GM23338 (cell line): ENCODE data around the gene CYP3A5. TPM values are rescaled to one million over a fixed set of nuclear protein-coding genes. Genes with fewer than 3 reads are reported as not detected.

Source experiments
- ATAC-seq: fragments of 200-7000 bp; cut with Tn5 transposase; 3 replicates; pipeline ENCODE4 v1.9.1; 2020
- DNase-seq: peaks from one replicate; pipeline ENCODE4 v3.0.0-alpha.2; 2015; ENCODE audit warnings: low spot score
- H2AFZ ChIP-seq: fragments of 200-600 bp; sonication (generic); 2 replicates; pipeline ENCODE4 v1.8.0; 2016; ENCODE audit warnings: antibody characterized with exemption, mild to moderate bottlenecking, moderate library complexity
- H3F3A ChIP-seq: fragments of 200-600 bp; sonication (generic); replicated peaks from 2 replicates; pipeline ENCODE4 v1.8.0; 2017; ENCODE audit warnings: antibody characterized with exemption, mixed run types, low read depth
- H3K27ac ChIP-seq: fragments of 200-600 bp; sonication (generic); 2 replicates; pipeline ENCODE4 v1.6.1; 2016; ENCODE audit warnings: low read depth
- H3K27me3 ChIP-seq: fragments of 200-600 bp; sonication (generic); 2 replicates; pipeline ENCODE4 v1.8.0; 2016; ENCODE audit warnings: mild to moderate bottlenecking, mixed run types, moderate library complexity; ENCODE audit not compliant: insufficient read depth
- H3K36me3 ChIP-seq: fragments of 200-600 bp; sonication (generic); 2 replicates; pipeline ENCODE4 v1.8.0; 2016; ENCODE audit warnings: mild to moderate bottlenecking; ENCODE audit not compliant: insufficient read depth
- H3K4me1 ChIP-seq: fragments of 200-600 bp; sonication (generic); 2 replicates; pipeline ENCODE4 v1.8.0; 2016; ENCODE audit warnings: mild to moderate bottlenecking, moderate library complexity; ENCODE audit not compliant: insufficient read depth
- H3K4me2 ChIP-seq: fragments of 200-600 bp; sonication (generic); 2 replicates; pipeline ENCODE4 v1.7.1; 2017; ENCODE audit warnings: mixed run types
- H3K4me3 ChIP-seq: fragments of 200-600 bp; sonication (generic); 2 replicates; pipeline ENCODE4 v1.6.1; 2016; ENCODE audit warnings: mixed run types
- H3K79me2 ChIP-seq: fragments of 200-600 bp; sonication (generic); replicated peaks from 2 replicates; pipeline ENCODE4 v1.8.0; 2017; ENCODE audit warnings: mild to moderate bottlenecking; ENCODE audit not compliant: insufficient read depth
- H3K9me2 ChIP-seq: fragments of 200-600 bp; sonication (generic); 2 replicates; pipeline ENCODE4 v1.8.0; 2017; ENCODE audit not compliant: insufficient read depth
- H4K20me1 ChIP-seq: fragments of 200-600 bp; sonication (generic); replicated peaks from 2 replicates; pipeline ENCODE4 v1.8.0; 2017; ENCODE audit warnings: mild to moderate bottlenecking; ENCODE audit not compliant: insufficient read depth
- H3K27ac Mint-ChIP-seq: 2 replicates; pipeline ENCODE4 v1.8.0; 2020; ENCODE audit warnings: inconsistent platforms, mild to moderate bottlenecking, moderate library complexity, mixed read lengths
- H3K27me3 Mint-ChIP-seq: 3 replicates; pipeline ENCODE4 v1.8.0; 2022; ENCODE audit warnings: low read depth, mild to moderate bottlenecking, moderate library complexity, mixed read lengths, inconsistent platforms; ENCODE audit not compliant: insufficient read depth, poor library complexity
- H3K36me3 Mint-ChIP-seq: 3 replicates; pipeline ENCODE4 v1.8.0; 2021; ENCODE audit warnings: low read depth, mild to moderate bottlenecking, inconsistent platforms, moderate library complexity, mixed read lengths
- H3K4me1 Mint-ChIP-seq: 3 replicates; pipeline ENCODE4 v1.8.0; 2020; ENCODE audit warnings: mild to moderate bottlenecking, inconsistent platforms, mixed read lengths
- H3K4me3 Mint-ChIP-seq: 3 replicates; pipeline ENCODE4 v1.8.0; 2021; ENCODE audit warnings: moderate library complexity, mild to moderate bottlenecking, inconsistent platforms, mixed read lengths
- H3K9me3 Mint-ChIP-seq: 3 replicates; pipeline ENCODE4 v1.8.0; 2020; ENCODE audit warnings: moderate library complexity, mild to moderate bottlenecking, inconsistent platforms, mixed read lengths
- EZH2 ChIP-seq: fragments of 200-600 bp; sonication (generic); IDR thresholded peaks from one replicate; pipeline ENCODE4 v1.8.0; 2017; ENCODE audit warnings: antibody characterized with exemption, mild to moderate bottlenecking, low read depth; ENCODE audit not compliant: unreplicated experiment
- EZH2phosphoT487 ChIP-seq: fragments of 200-600 bp; sonication (generic); IDR thresholded peaks from one replicate; pipeline ENCODE4 v1.8.1; 2018; ENCODE audit warnings: antibody characterized with exemption; ENCODE audit not compliant: unreplicated experiment
- JUNB ChIP-seq: IDR thresholded peaks from one replicate; pipeline ENCODE4 v1.6.1; 2016; ENCODE audit warnings: antibody characterized with exemption; ENCODE audit not compliant: unreplicated experiment
- NANOG ChIP-seq: IDR thresholded peaks from 2 replicates; pipeline ENCODE4 v1.6.1; 2016; ENCODE audit warnings: antibody characterized with exemption, borderline replicate concordance
- POLR2AphosphoS5 ChIP-seq: IDR thresholded peaks from 2 replicates; pipeline ENCODE4 v1.6.1; 2016; ENCODE audit warnings: antibody characterized with exemption, low read depth
- REST ChIP-seq: IDR thresholded peaks from one replicate; pipeline ENCODE4 v1.6.1; 2018; ENCODE audit warnings: antibody characterized with exemption; ENCODE audit not compliant: unreplicated experiment
- STAT1 ChIP-seq: IDR thresholded peaks from one replicate; pipeline ENCODE4 v1.6.1; 2016; ENCODE audit warnings: antibody characterized with exemption; ENCODE audit not compliant: unreplicated experiment
- ZNF331 ChIP-seq: fragments of 250-450 bp; sonication (Bioruptor Pico); IDR thresholded peaks from 2 replicates; pipeline ENCODE4 v1.5.0; 2020; ENCODE audit warnings: low read depth, mild to moderate bottlenecking, moderate library complexity
- polyA plus RNA-seq: library from polyadenylated mRNA; unstranded; fragments of >200 nt; fragmentation: Nextera tagmentation; extraction: Ambion mirVana; gene quantifications from 2 replicates; pipeline ENCODE4 v1.2.1, GENCODE V29; 2016
- total RNA-seq: library from RNA; depleted of rRNA; stranded (reverse); fragments of >200 nt; shearing (Covaris generic); gene quantifications from 2 replicates; pipeline ENCODE4 v1.2.3, GENCODE V29; 2014
- TF ChIP-seq, protein P1 (sequence below): IDR thresholded peaks from 2 replicates; pipeline ENCODE4 v1.6.1; 2016; ENCODE audit warnings: antibody characterized with exemption
- TF ChIP-seq, protein P2 (sequence below), 2 experiments: fragments of 200-600 bp in 1 of 2; sonication (generic) in 1 of 2; conservative IDR thresholded peaks; 2 replicates each; pipeline versions ENCODE4 v1.5.1 to v1.6.1; 2016 to 2017; ENCODE audit warnings: antibody characterized with exemption in 2 of 2, low read depth in 2 of 2, mild to moderate bottlenecking in 2 of 2, moderate library complexity in 1 of 2

CYP3A5 gene
- total and polyA plus RNA-seq, 2 experiments from 2014 or later, result 1.2 TPM; not detected in 1

DNA sequence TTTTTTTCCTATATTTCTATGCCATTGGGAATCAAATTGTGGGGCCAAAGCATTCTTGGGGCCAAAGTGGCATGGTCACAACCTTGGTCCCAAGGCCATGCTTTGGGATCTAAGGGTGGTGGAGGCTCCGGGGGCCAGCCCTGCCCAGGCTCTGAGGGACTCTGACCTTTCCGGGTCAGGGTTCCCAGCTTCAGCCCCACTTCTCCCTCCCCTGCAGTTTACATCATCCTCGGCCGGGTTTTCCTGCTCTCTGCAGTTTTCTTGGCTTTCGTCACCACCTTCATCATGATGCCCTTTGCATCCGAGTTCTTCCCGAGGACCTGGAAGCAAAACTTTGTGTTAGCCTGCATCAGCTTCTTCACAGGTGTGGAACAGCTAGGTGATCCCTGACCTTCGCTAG lies 73.3 kb downstream of the CYP3A5 start:
- DNase-seq (no peak), ATAC-seq (no peak)
- no peaks in the 10 kb centered on the region for H3K9me3 Mint-ChIP-seq
- H3K27me3 Mint-ChIP-seq, result peaks cover 1% of the 10 kb centered on the region
- no peaks in the 10 kb centered on the region for H3F3A ChIP-seq
- H4K20me1 ChIP-seq, result no peaks in the 10 kb centered on the region
- H2AFZ ChIP-seq, result no peak overlapping the region
- H3K27me3 ChIP-seq, result no peaks in the 10 kb centered on the region
- no peak overlapping the region for H3K4me3 Mint-ChIP-seq
- no peaks in the 10 kb centered on the region for H3K4me1 ChIP-seq
- no peak overlapping the region for H3K27ac ChIP-seq
- H3K79me2 ChIP-seq, result no peaks in the 10 kb centered on the region
- no peak overlapping the region for H3K4me2 ChIP-seq
- H3K36me3 ChIP-seq, result no peaks in the 10 kb centered on the region
- no peaks in the 10 kb centered on the region for H3K4me1 Mint-ChIP-seq
- TF ChIP-seq REST, result no peak
- TF ChIP-seq EZH2, result no peak
- no peak for TF ChIP-seq EZH2phosphoT487
- TF ChIP-seq STAT1, result no peak
- TF ChIP-seq, protein P1, sequence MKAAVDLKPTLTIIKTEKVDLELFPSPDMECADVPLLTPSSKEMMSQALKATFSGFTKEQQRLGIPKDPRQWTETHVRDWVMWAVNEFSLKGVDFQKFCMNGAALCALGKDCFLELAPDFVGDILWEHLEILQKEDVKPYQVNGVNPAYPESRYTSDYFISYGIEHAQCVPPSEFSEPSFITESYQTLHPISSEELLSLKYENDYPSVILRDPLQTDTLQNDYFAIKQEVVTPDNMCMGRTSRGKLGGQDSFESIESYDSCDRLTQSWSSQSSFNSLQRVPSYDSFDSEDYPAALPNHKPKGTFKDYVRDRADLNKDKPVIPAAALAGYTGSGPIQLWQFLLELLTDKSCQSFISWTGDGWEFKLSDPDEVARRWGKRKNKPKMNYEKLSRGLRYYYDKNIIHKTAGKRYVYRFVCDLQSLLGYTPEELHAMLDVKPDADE, result no peak
- no peak for TF ChIP-seq NANOG
- no peak for TF ChIP-seq JUNB
- no peak for TF ChIP-seq POLR2AphosphoS5
- TF ChIP-seq ZNF331, result no peak
- TF ChIP-seq, protein P2, sequence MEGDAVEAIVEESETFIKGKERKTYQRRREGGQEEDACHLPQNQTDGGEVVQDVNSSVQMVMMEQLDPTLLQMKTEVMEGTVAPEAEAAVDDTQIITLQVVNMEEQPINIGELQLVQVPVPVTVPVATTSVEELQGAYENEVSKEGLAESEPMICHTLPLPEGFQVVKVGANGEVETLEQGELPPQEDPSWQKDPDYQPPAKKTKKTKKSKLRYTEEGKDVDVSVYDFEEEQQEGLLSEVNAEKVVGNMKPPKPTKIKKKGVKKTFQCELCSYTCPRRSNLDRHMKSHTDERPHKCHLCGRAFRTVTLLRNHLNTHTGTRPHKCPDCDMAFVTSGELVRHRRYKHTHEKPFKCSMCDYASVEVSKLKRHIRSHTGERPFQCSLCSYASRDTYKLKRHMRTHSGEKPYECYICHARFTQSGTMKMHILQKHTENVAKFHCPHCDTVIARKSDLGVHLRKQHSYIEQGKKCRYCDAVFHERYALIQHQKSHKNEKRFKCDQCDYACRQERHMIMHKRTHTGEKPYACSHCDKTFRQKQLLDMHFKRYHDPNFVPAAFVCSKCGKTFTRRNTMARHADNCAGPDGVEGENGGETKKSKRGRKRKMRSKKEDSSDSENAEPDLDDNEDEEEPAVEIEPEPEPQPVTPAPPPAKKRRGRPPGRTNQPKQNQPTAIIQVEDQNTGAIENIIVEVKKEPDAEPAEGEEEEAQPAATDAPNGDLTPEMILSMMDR (conservative IDR thresholded peaks at IDR 0.05; ENCODE audit: low read depth in 2 of 2), result no peak
- H3K9me2 ChIP-seq, result no peaks in the 10 kb centered on the region
- no peak overlapping the region for H3K27ac Mint-ChIP-seq
- no peaks in the 10 kb centered on the region; the same call in 2 of the 3 replicates for H3K36me3 Mint-ChIP-seq
- H3K4me3 ChIP-seq, result no peak overlapping the region

GRCh38 chr7:99605527-99605926 lies 74.3 kb downstream of the CYP3A5 start:
- no peak overlapping the region for H2AFZ ChIP-seq
- no peaks in the 10 kb centered on the region for H3K4me1 ChIP-seq
- no peak overlapping the region for H3K27ac Mint-ChIP-seq
- H4K20me1 ChIP-seq, result no peaks in the 10 kb centered on the region
- no peak for ATAC-seq
- no peak overlapping the region for H3K4me2 ChIP-seq
- H3K4me3 Mint-ChIP-seq, result no peak overlapping the region
- no peaks in the 10 kb centered on the region; the same call in 2 of the 3 replicates for H3K36me3 Mint-ChIP-seq
- peaks cover 3% of the 10 kb centered on the region for H3K27me3 Mint-ChIP-seq
- H3F3A ChIP-seq, result no peaks in the 10 kb centered on the region
- no peaks in the 10 kb centered on the region for H3K9me2 ChIP-seq
- DNase-seq, result no peak
- H3K4me1 Mint-ChIP-seq, result no peaks in the 10 kb centered on the region
- H3K79me2 ChIP-seq, result no peaks in the 10 kb centered on the region
- H3K9me3 Mint-ChIP-seq, result no peaks in the 10 kb centered on the region
- H3K36me3 ChIP-seq, result no peaks in the 10 kb centered on the region
- H3K4me3 ChIP-seq, result no peak overlapping the region
- H3K27me3 ChIP-seq, result no peaks in the 10 kb centered on the region
- H3K27ac ChIP-seq, result no peak overlapping the region
- no peak for TF ChIP-seq EZH2phosphoT487
